GM12875 (cell line): ENCODE results near the gene BLMH.

Source experiments
- H3K4me3 ChIP-seq: one replicate; pipeline ENCODE4 v1.5.1; 2011; ENCODE audit warnings: low read depth, low read length, control low read depth
- CTCF ChIP-seq: IDR thresholded peaks from 2 replicates; pipeline ENCODE4 v1.5.1; 2011; ENCODE audit warnings: low read depth, mild to moderate bottlenecking, control low read depth, inconsistent platforms, low read length, moderate library complexity, borderline replicate concordance; ENCODE audit not compliant: insufficient read depth

The BLMH gene

DNA sequence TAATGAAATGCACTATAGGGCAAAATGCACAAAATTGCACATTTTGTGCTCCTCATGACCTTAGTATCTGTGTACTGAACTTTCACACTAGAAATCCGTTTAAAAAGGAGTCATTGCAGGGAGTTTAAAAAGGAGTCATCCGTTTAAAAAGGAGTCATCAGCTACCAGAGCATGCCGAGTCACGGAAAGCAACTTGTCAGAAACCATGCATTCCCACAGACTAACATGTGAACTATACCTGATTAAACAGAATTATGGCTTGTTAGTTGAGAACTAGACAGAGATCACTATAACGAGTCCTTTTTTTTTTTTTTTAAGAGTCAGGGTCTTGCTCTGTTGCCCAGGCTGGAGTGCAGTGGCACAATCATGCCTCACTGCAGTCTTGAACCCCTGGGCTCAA lies 92.1 kb downstream of the BLMH start:
- no peak overlapping the region for H3K4me3 ChIP-seq
- no peak for TF ChIP-seq CTCF
